GM18517 (cell line): Measurements from ENCODE around the gene CDIPT.

Source experiments
- ATAC-seq: cut with Tn5 transposase; IDR thresholded peaks from one replicate; pipeline ENCODE4 v1.9.1; 2021; ENCODE audit warnings: mild to moderate bottlenecking, moderate library complexity; ENCODE audit not compliant: unreplicated experiment

Gene CDIPT

DNA sequence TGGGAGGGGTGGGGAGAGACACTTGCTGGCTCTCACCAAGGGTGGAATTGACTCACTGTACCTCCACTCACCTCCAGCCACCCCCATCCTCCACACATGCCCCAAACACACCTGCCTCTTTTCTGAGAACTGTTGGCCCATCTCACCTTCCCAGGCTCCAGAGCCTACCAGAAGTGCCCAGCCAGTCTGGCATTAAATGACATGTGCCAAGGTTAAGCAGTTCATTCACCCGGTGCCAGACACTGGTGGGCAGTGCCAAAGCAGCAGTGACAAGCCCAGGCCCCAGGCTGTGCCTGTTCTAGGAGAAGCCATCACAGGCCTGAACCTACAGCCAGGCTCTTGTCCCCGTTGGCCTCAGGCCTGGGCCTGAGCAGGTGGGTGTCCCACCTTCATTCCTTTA, 31.5 kb downstream of the CDIPT start:
- no peak for ATAC-seq

DNA sequence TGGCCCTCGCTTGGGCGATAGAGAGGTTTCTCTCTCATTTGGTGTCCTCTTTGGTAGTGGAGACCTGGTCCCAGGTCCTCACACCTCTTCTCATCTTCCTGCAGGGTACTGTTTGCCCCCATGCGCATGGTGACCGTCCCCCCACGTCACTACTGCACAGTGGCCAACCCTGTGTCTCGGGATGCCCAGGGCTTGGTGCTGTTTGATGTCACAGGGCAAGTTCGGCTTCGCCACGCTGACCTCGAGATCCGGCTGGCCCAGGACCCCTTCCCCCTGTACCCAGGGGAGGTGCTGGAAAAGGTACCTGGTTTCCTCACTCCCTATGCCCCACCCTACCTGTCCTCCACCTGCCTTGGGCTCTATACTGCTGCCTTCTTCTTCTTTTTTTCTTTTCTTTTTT, 32.3 kb downstream of the CDIPT start:
- no peak for ATAC-seq

- no peak for ATAC-seq
Measured at GRCh38 chr16:29826342-29826695, 36.7 kb downstream of the CDIPT start.

DNA sequence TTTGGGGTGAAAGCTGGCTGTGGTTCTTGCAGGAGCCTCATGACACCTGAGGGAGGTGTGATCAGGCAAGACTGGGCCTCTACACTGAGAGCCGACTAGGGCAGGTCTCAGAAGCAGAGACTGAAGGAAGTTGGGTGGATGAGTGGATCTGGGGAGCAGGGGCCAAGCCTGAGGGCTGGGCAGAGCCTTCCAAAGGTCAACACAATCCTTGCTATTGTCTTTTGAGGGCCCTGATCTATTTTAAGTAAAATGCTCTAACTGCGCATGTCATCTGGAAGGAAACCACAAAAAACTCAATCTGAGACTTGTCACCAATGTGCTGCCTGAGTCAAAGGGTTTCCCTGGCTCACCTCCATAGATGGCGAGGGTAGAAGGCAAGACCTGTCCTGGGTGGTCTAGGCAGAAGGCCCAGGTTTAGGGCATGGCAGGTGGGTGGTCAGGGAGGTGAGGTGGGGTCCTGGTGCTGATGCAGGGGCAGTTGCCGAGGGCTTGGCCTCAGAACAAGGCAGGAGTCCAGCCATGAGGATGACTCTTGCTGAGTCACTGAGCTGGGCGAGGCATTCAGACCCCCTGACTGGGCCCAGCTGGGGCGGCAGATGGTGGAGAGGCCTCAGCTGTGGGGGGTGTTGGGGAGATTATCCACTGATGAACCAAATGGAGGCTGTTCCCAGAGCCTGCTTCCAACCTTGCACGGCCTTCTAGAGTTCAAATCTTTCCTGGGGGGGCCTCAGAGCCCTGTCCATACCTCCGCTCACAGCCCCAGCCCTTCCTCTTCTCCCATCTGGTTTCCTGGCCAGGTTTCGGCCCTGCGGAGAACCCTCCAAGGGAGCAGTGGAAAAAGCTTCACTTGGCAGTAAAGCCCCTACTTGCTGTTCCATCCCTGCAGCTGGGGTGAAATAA, 37.6 kb downstream of the CDIPT start:
- no peak for ATAC-seq

DNA sequence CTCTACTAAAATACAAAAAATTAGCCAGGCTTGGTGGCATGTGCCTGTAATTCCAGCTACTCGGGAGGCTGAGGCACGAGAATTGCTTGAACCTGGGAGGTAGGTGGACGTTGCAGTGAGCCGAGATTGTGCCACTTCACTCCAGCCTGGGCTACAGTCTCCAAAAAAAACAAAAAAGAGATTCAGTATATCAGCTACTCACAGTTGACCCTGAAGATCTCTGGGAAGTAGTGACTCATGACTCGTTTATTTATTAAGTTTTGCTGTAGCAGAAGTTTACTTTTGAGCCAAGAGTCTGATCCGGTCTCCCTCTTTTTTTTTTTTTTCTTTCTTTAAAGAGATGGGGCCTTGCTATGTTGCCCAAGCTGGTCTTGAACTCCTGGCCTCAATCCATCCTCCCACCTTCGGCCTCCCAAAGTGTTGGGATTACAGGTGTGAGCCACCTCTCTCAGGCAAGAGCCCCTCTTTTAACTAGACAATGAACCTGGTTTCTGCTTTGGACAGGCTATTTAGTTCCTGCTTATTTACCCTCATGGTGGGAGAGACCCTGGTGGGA, 38.4 kb downstream of the CDIPT start:
- ATAC-seq, result no peak

GRCh38 chr16:29821643-29822115, 41.3 kb downstream of the CDIPT start:
- no peak for ATAC-seq

DNA sequence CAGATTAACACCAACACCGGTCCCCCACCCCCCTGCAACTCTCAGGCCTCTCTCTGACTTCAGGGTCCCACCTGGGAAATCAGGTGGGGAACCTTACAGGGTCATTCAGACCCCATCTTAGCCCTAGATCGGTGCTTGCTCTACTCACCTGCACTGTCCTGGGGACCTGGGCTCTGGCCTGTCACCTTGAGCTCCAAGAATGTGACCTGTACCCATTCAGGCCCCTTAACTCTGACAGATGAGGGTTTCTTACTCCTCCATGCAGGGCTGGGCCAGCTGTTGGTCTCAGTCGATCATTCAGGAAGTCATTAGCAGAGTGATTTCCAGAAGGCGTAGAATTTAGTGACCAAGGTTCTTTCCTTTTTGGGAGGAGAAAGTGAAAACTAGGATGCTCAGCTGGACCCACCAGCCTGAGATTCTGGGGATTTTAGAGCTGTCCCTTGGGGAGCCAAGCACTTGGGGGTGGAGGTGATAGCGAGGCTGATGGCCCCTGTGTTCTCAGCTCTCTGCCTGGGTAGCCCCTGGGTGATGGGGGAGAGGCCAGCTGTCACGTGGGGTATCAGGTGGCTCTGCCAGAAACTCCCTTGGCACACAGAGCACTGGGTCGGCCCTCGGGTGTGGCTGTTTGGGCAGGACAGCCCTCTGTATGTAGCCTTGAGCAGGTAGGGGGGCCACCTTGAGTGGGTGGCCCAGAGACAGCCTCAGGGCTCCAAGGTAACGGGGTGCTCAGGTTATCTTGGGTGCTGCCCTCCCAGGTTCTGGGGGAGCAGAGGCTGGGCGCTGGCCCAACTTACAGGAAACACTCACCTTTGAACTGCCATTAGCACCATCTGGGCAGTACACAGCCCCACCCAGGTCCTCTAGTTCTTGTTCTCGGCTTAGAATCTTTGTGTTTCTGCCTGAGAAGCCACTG, 42.0 kb downstream of the CDIPT start:
- ATAC-seq, result no peak

DNA sequence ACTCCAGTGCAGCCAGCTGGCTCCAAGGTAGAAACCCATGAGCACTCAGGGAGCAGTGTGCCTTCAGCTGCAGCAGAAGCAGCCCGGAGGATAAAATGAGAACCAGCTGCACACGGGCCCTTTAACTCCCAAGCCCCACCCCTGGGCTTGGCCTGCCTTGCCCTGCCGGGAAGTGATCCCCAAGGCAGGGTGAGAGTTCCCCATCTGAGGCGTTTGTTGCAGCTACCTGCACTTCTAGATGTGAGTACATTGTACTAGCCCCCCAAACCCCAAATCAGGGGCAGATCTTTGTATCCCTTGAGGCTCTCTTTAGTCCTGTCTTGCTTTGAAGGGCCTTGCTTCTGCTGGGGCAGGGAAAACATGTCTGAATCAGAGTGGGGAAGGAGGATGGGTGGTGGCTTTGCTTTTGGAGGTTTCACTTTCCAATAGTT, 42.7 kb downstream of the CDIPT start, which contains the start of gene MVP:
MVP (plus strand) TSS at position 192 of the 431 bp plus-strand sequence. CDS start 10,088 bp downstream, outside the sequence.
- ATAC-seq, result no peak

- no peak for ATAC-seq
Measured at GRCh38 chr16:29819506-29819905, 43.5 kb downstream of the CDIPT start.

DNA sequence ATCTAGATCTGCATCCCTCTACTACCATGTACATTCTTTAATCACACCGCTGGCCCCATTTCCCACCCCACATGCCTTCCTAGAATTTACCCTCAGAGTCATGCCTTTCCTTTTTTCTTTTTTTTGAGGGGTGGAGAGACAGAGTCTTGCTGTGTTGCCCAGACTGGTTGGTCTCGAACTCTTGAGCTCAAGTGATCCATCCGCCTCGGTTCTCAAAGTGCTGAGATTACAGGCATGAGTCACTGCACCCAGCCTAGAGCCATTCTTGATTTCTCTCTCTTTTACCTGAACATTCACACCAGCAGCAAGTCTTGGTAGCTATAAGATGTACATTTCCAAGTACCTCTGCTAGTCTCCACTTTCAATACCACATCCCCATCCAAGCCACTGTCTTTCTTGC, 44.9 kb downstream of the CDIPT start:
- no peak for ATAC-seq

DNA sequence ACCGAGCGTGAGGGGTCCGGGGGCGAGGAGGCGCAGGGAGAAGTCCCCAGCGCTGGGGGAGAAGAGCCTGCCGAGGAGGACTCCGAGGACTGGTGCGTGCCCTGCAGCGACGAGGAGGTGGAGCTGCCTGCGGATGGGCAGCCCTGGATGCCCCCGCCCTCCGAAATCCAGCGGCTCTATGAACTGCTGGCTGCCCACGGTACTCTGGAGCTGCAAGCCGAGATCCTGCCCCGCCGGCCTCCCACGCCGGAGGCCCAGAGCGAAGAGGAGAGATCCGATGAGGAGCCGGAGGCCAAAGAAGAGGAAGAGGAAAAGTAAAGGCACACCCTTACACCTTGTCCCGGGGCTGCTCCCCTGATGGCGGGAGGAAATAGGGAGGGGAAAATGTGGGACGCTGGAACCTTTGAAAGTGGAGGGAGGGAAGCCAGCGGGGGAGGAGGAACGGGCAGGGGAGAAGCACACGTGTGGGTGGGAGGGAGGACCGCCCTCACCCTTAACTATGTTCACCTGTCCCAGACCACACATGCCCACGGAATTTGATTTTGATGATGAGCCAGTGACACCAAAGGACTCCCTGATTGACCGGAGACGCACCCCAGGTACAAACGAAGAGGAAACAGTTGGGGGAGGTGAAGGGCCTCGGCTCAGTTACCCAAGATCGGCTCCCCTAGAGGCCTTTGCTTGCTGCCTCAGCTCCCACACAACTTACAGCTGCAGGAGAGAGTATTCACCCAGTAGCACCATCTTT, 46.2 kb downstream of the CDIPT start:
- no peak for ATAC-seq

DNA sequence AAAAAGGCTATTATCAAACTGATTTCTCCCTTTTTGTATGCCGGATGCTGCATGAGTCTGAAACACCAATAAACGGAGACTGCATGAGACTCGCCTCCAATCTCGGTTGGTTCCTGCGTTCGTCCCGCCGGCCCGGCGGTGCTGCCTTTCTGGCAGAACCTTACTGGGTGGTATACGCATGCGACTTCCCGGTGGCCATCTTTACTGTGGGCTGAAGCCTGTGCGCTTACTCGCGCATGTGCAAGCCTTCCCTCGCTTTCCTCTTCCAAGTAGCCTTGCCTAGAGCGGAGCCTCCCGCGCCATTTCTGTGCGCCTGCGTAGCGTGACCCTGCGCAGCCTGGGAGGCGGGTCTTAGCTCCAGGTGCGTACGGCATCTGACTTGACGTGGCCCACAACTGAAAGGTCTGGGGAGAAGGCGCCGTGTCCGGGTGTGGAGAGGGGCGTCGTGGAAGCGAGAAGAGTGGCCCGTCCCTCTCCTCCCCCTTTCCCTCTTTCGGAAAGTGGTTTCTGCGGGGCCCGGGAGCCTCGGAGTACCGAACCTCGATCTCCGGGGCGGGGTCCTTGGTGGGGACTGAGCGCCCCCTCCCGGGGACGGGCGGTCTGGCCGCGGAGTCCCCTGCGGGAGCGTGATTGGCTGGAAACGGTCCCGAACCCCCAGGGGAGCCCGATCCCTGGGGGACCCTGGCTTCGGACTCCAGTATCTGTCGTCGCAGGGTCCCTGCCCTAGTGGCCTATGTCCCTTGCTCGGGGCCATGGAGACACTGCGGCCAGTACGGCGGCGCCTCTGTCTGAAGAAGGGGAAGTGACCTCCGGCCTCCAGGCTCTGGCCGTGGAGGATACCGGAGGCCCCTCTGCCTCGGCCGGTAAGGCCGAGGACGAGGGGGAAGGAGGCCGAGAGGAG, 47.0 kb downstream of the CDIPT start, which contains the start of gene PAGR1:
PAGR1 (plus strand) TSS at position 360 of the 901 bp plus-strand sequence; CDS start at position 734, 374 bp downstream.
- peak; percentile 62 for ATAC-seq

DNA sequence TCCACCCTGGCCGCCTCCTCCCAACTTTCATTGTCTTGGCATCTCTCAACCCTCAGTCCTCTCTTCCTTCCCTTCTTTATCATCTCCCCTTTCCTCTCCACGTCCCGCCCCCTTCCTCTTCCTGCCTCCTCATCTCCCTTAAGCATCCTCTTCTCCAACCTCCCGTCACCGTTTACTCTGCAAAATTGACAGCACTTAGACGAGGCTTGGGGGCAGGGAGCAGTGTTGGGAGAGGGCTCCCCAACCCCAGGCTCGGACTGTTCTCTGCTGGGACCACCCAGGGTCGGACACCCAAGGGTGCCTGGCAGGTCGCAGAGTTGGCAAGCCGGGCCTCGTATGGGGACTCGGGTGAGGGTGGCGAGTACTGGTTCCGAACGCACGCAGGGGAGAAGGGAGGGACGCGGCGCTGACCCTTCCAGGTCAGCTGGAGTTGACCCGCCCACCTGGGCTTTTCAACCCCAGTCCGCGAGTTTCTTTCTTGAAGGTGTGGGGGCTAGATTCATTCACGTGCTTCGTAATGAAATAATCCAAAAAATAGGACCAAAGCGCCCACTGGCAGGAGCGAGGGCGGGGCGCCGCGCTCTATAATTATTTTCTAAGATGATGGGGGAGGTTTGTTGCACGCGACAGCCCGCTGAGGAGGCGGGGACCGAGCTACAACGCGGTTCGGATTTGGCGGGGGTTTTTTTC, 47.8 kb downstream of the CDIPT start:
- ATAC-seq, result no peak

DNA sequence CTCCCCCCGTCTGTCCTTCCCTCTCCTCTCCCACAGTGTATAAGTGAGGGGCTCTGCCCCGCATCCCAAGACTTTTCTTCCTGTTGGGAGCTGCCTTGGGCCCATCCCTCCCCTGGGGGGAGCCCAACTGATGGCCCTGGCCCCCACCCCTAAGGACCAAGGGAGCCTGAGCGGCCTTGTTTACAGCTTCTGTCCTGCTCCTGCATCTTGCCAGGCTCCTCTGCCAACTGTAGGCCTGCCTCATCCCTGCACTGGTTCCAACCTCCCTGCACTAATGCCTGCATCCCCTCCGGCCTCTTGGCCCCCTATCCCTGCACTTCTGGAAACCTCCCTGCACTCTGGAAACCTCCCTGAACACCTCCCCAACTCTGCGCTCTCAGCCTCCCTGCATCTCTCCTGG, 48.4 kb downstream of the CDIPT start:
- ATAC-seq, result no peak

DNA sequence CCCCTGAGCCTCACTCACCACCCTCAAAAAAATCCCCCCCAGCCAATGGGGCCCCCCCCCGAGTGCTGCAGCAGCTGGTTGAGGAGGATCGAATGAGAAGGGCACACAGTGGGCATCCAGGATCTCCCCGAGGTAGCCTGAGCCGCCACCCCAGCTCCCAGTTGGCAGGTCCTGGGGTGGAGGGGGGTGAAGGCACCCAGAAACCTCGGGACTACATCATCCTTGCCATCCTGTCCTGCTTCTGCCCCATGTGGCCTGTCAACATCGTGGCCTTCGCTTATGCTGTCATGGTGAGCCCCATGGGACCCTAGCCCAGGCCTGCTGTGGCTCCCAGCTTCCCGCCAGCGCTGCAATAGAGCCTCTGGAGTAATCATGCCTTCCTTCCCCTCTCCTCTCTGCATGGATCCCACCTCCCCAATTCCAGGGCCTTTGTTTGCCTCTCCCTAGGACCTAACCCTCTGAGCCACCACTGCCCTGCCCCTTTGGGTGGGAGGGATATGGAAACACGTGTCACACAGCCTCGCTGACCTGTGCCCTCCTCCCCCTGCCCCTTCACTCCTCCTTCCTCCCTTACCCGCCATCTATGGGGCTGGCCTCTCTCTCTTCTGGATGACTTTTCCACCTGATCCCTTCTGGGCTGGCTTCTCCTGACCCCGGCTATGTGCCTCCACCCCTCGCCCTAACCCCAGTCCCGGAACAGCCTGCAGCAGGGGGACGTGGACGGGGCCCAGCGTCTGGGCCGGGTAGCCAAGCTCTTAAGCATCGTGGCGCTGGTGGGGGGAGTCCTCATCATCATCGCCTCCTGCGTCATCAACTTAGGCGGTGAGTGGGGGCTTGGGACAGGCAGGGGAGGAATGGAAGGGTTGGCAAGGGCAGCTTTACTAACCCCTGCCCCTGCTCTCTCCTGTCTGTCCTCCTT, 49.1 kb downstream of the CDIPT start:
- ATAC-seq, result no peak

DNA sequence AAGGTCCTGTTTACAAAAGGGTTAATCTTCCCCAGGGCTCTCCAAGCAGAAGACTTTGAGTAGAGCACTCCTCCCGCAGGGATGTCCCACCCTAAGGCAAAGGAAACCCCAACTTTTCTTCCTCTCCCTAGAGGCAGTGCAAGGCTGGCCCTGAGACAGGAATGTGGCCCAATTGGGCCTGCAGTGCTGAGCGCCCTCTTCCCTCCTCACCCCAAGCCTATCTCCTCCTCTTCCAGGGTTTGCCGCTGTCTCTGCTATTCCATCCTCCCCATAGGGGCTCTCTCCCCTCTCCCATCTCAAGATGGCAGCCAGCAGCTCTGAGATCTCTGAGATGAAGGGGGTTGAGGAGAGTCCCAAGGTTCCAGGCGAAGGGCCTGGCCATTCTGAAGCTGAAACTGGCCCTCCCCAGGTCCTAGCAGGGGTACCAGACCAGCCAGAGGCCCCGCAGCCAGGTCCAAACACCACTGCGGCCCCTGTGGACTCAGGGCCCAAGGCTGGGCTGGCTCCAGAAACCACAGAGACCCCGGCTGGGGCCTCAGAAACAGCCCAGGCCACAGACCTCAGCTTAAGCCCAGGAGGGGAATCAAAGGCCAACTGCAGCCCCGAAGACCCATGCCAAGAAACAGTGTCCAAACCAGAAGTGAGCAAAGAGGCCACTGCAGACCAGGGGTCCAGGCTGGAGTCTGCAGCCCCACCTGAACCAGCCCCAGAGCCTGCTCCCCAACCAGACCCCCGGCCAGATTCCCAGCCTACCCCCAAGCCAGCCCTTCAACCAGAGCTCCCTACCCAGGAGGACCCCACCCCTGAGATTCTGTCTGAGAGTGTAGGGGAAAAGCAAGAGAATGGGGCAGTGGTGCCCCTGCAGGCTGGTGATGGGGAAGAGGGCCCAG, 50.0 kb downstream of the CDIPT start:
- ATAC-seq, result no peak
